K562 (cell line): Measurements from ENCODE around the gene ARL4D. TPM values are rescaled to one million over a fixed set of nuclear protein-coding genes. Genes with fewer than 3 reads are reported as not detected.

Experiments
- DPF2 ChIP-seq: fragments of 450-650 bp; IDR thresholded peaks from 2 replicates; pipeline ENCODE4 v1.6.1; 2016
- EHMT2 ChIP-seq: fragments of 450-650 bp; IDR thresholded peaks from 2 replicates; pipeline ENCODE4 v1.6.1; 2018; ENCODE audit warnings: antibody characterized with exemption
- ELF2 ChIP-seq: fragments of 250-450 bp; sonication (Bioruptor Pico); IDR thresholded peaks from 2 replicates; pipeline ENCODE4 v1.5.0; 2021; ENCODE audit warnings: mild to moderate bottlenecking
- GABPB1 ChIP-seq: sonication (generic); formaldehyde crosslinking; IDR thresholded peaks from 2 replicates; pipeline ENCODE4 v1.8.0; 2022; ENCODE audit warnings: mild to moderate bottlenecking, missing genetic modification reagents
- HMGXB4 ChIP-seq: sonication (generic); formaldehyde crosslinking; IDR thresholded peaks from 2 replicates; pipeline ENCODE4 v1.8.1; 2023; ENCODE audit warnings: mild to moderate bottlenecking, missing genetic modification reagents
- HNRNPL ChIP-seq: fragments of 200-400 bp; formaldehyde crosslinking; IDR thresholded peaks from 2 replicates; pipeline ENCODE4 v1.6.1; 2017; ENCODE audit warnings: low read depth, mild to moderate bottlenecking, low read length
- MAX ChIP-seq: sonication (generic); formaldehyde crosslinking; IDR thresholded peaks from 2 replicates; pipeline ENCODE4 v1.9.0; 2022; ENCODE audit warnings: mild to moderate bottlenecking, missing genetic modification reagents
- MTF1 ChIP-seq: fragments of 250-450 bp; sonication (Bioruptor Pico); IDR thresholded peaks from 2 replicates; pipeline ENCODE4 v1.9.0; 2021; ENCODE audit warnings: moderate library complexity, mild to moderate bottlenecking, inconsistent platforms, borderline replicate concordance
- POLR2A ChIP-seq: fragments of 450-650 bp; conservative IDR thresholded peaks from 2 replicates; pipeline ENCODE4 v1.6.1; 2016
- RBFOX2 ChIP-seq: fragments of 200-400 bp; formaldehyde crosslinking; IDR thresholded peaks from 2 replicates; pipeline ENCODE4 v1.6.1; 2017; ENCODE audit warnings: low read depth, mild to moderate bottlenecking, low read length, moderate library complexity
- RCOR1 ChIP-seq, 2 experiments: IDR thresholded peaks; 2 replicates each; pipeline ENCODE4 v1.6.1; 2012; ENCODE audit warnings: low read depth in 2 of 2, low read length in 2 of 2, borderline replicate concordance in 1 of 2, improper control_type of control experiment in 1 of 2
- TEAD2 ChIP-seq: fragments of 450-650 bp; IDR thresholded peaks from 2 replicates; pipeline ENCODE4 v1.6.1; 2016; ENCODE audit warnings: missing genetic modification characterization, control low read depth, missing compliant biosample characterization
- ZKSCAN3 ChIP-seq: fragments of 250-450 bp; sonication (Bioruptor Pico); IDR thresholded peaks from 2 replicates; pipeline ENCODE4 v1.4.0; 2020
- ZNF41 ChIP-seq: fragments of 250-450 bp; sonication (Bioruptor Pico); conservative IDR thresholded peaks from 2 replicates; pipeline ENCODE4 v1.4.0; 2020; ENCODE audit warnings: mild to moderate bottlenecking
- ZNF586 ChIP-seq: fragments of 450-650 bp; formaldehyde crosslinking; conservative IDR thresholded peaks from 2 replicates; pipeline ENCODE4 v1.4.0; 2020; ENCODE audit warnings: mild to moderate bottlenecking, moderate library complexity
- ZNF592 ChIP-seq: fragments of 450-650 bp; IDR thresholded peaks from 2 replicates; pipeline ENCODE4 v1.6.1; 2017; ENCODE audit warnings: antibody characterized with exemption, mild to moderate bottlenecking
- ZNF699 ChIP-seq: fragments of 250-450 bp; sonication (Bioruptor Pico); IDR thresholded peaks from 2 replicates; pipeline ENCODE4 v1.8.0; 2021; ENCODE audit warnings: mild to moderate bottlenecking, moderate library complexity; ENCODE audit not compliant: insufficient replicate concordance
- ZNF717 ChIP-seq: fragments of 250-450 bp; sonication (Bioruptor Pico); IDR thresholded peaks from 2 replicates; pipeline ENCODE4 v1.5.0; 2021
- polyA plus RNA-seq, 8 experiments: library from polyadenylated mRNA; depleted of rRNA in 4 of 8; stranded (reverse) in 5 of 8; unstranded in 3 of 8; fragments of >200 nt; fragmentation: Nextera tagmentation in 2 of 8; fragmentation: Illumina TruSeq in 1 of 8; extraction: Ambion mirVana in 2 of 8; extraction: Trizol in 1 of 8; gene quantifications; 2 replicates each; pipeline versions ENCODE4 v1.2.1 to v1.2.3, GENCODE V29; 2011 to 2014; ENCODE audit warnings: inconsistent platforms in 1 of 8, missing spikeins in 1 of 8
- total RNA-seq, 7 experiments: library from RNA; depleted of rRNA in 6 of 7; stranded (reverse); fragments of >200 nt in 6 of 7; fragmentation: Illumina TruSeq in 2 of 7; extraction: Trizol in 2 of 7; gene quantifications; 2 replicates each; pipeline versions ENCODE4 v1.2.1 to v1.2.3, GENCODE V29; 2011 to 2021; ENCODE audit warnings: low replicate concordance in 1 of 7
- TF ChIP-seq, protein P1 (sequence below): fragments of 450-650 bp; formaldehyde crosslinking; IDR thresholded peaks from 2 replicates; pipeline ENCODE4 v1.4.0; 2022; ENCODE audit warnings: missing genetic modification characterization

The ARL4D gene
- total and polyA plus RNA-seq, 9 of the 15 experiments (the other 6 are each of a cell fraction or from before 2014, with no cell fraction given), result 0.07 to 0.53 (median 0.28) TPM; not detected in 1

GRCh38 chr17:43388359-43389045, 10.3 kb upstream of the ARL4D start (continued):
- TF ChIP-seq ZNF592 (no peak), POLR2A (peak; percentile 81), ELF2 (CRISPR knock-in tag) (peak; percentile 80), RBFOX2 (peak; percentile 82), MTF1 (CRISPR knock-in tag) (no peak), HNRNPL (no peak), GABPB1 (no peak; the same call in 1 of the 2 replicates), ZNF41 (no peak), ZNF717 (no peak), EHMT2 (no peak), MAX (CRISPR knock-in tag) (no peak), RCOR1 (IDR thresholded peaks at IDR 0.05; ENCODE audit: borderline replicate concordance in 1 of 2, low read depth in 2 of 2, low read length in 2 of 2) (peak in 1 of 2 experiments; percentile 11; a peak in 1 of 4 replicates), ZKSCAN3 (CRISPR knock-in tag) (no peak), HMGXB4 (CRISPR knock-in tag) (no peak), DPF2 (0 out of 2 replicates have a peak, but pooled peaks have one; percentile 26), ZNF586 (no peak), TEAD2 (tag) (no peak), ZNF699 (CRISPR knock-in tag) (no peak)
- TF ChIP-seq, protein P1, sequence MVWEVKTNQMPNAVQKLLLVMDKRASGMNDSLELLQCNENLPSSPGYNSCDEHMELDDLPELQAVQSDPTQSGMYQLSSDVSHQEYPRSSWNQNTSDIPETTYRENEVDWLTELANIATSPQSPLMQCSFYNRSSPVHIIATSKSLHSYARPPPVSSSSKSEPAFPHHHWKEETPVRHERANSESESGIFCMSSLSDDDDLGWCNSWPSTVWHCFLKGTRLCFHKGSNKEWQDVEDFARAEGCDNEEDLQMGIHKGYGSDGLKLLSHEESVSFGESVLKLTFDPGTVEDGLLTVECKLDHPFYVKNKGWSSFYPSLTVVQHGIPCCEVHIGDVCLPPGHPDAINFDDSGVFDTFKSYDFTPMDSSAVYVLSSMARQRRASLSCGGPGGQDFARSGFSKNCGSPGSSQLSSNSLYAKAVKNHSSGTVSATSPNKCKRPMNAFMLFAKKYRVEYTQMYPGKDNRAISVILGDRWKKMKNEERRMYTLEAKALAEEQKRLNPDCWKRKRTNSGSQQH (CRISPR knock-in tag), result no peak
